Measurements from ENCODE around the gene SLC4A5.

Gene SLC4A5

GRCh38 chr2:74250189-74250631 lies 93.0 kb downstream of the SLC4A5 start:
- TF ChIP-seq ZNF10 (tag by site-specific recombination; IDR thresholded peaks at IDR 0.05) = peak; percentile 84
- no peak for TF ChIP-seq ZFP69B (tag by site-specific recombination; IDR thresholded peaks at IDR 0.05)
- TF ChIP-seq ZSCAN16 (tag by site-specific recombination; IDR thresholded peaks at IDR 0.05) = no peak
- TF ChIP-seq PBX3 (CRISPR knock-in tag; IDR thresholded peaks at IDR 0.05) = no peak
- no peak for TF ChIP-seq ZSCAN5A (tag by site-specific recombination; IDR thresholded peaks at IDR 0.05)
- TF ChIP-seq ZNF654 (tag by site-specific recombination; IDR thresholded peaks at IDR 0.05; ENCODE audit: low read depth) = peak; percentile 48
- no peaks in the 10 kb centered on the region for H3K36me3 ChIP-seq (ENCODE audit: control insufficient read depth in 2 of 2, insufficient read depth in 1 of 2, low read length in 2 of 2)
- no peak overlapping the region for H3K27ac ChIP-seq (ENCODE audit: extremely low read depth, low read depth, low read length)
- ChIA-PET CTCF (interaction anchor here (0.6 to 6.0 kb wide), 41 partner anchors 9 to 474 kb away, joined by 3 to 54 read pairs (median 4); partner anchors contain the start of gene STAMBP), POLR2A (no interaction called here)
- H3K9me3 ChIP-seq (ENCODE audit: control insufficient read depth, insufficient read depth, low read depth, low read length) = no peaks in the 10 kb centered on the region
- H3K4me1 ChIP-seq (ENCODE audit: control insufficient read depth, insufficient read depth, low read length) = no peaks in the 10 kb centered on the region
- no peak overlapping the region for H3K4me3 ChIP-seq (ENCODE audit: low read depth, low read length)

- Histone ChIP-seq H3K4me3 (ENCODE audit: low read depth, low read length) (no peak overlapping the region), H3K27ac (ENCODE audit: extremely low read depth, low read depth, low read length) (no peak overlapping the region), H3K9me3 (ENCODE audit: control insufficient read depth, insufficient read depth, low read depth, low read length) (no peaks in the 10 kb centered on the region), H3K4me1 (ENCODE audit: control insufficient read depth, insufficient read depth, low read length) (no peaks in the 10 kb centered on the region), H3K36me3 (ENCODE audit: control insufficient read depth in 2 of 2, insufficient read depth in 1 of 2, low read length in 2 of 2) (no peaks in the 10 kb centered on the region)
- CTCF ChIA-PET = interaction anchor here (0.6 to 6.0 kb wide), 43 partner anchors 9 to 1076 kb away, joined by 3 to 54 read pairs (median 4); partner anchors contain the start of gene STAMBP
- POLR2A ChIA-PET = no interaction called here
- TF ChIP-seq ZNF629 (tag by site-specific recombination; IDR thresholded peaks at IDR 0.05) (no peak), ZIC2 (tag by site-specific recombination; IDR thresholded peaks at IDR 0.05) (peak; percentile 61; the same call in 1 of the 2 replicates)
Measured at GRCh38 chr2:74249406-74250122, 93.7 kb downstream of the SLC4A5 start.

- Histone ChIP-seq H3K4me3 (ENCODE audit: low read depth, low read length) (no peak overlapping the region), H3K9me3 (ENCODE audit: control insufficient read depth, insufficient read depth, low read depth, low read length) (no peaks in the 10 kb centered on the region), H3K4me1 (ENCODE audit: control insufficient read depth, insufficient read depth, low read length) (no peaks in the 10 kb centered on the region), H3K27ac (ENCODE audit: extremely low read depth, low read depth, low read length) (no peak overlapping the region), H3K36me3 (ENCODE audit: control insufficient read depth in 2 of 2, insufficient read depth in 1 of 2, low read length in 2 of 2) (no peaks in the 10 kb centered on the region)
- TF ChIP-seq ZNF350 (tag by site-specific recombination; IDR thresholded peaks at IDR 0.05) (no peak), ZNF398 (tag by site-specific recombination; IDR thresholded peaks at IDR 0.05) (no peak), ZNF558 (tag by site-specific recombination; IDR thresholded peaks at IDR 0.05) (no peak), ZNF155 (tag by site-specific recombination; IDR thresholded peaks at IDR 0.05) (no peak), ZNF133 (tag by site-specific recombination; IDR thresholded peaks at IDR 0.05) (no peak), ZNF324 (tag by site-specific recombination; IDR thresholded peaks at IDR 0.05) (no peak), ZNF707 (tag by site-specific recombination; IDR thresholded peaks at IDR 0.05) (no peak), ZNF146 (tag by site-specific recombination; IDR thresholded peaks at IDR 0.05) (no peak)
- ChIA-PET POLR2A (no interaction called here), CTCF (interaction anchor here (0.6 kb wide), 1 partner anchor 19 kb away, joined by 3 read pairs; no protein-coding TSS in a partner anchor)
Measured at GRCh38 chr2:74246496-74247195, 96.6 kb downstream of the SLC4A5 start.

Measured in HEK293 (cell line).